ENCODE measurements around the gene DCAF6.

GRCh38 chr1:168035345-168035744 is 98.9 kb downstream of the DCAF6 start:
- no peak for TF ChIP-seq POLR2AphosphoS5 (IDR thresholded peaks at IDR 0.05; ENCODE audit: low read depth, low read length)
- no peak for TF ChIP-seq SIN3A (IDR thresholded peaks at IDR 0.05; ENCODE audit: borderline replicate concordance, insufficient read depth, low read length)
- no peak for TF ChIP-seq REST (IDR thresholded peaks at IDR 0.05; ENCODE audit: insufficient read depth in 1 of 2, low read depth in 2 of 2, low read length in 2 of 2)
- TF ChIP-seq TAF1 (IDR thresholded peaks at IDR 0.05; ENCODE audit: borderline replicate concordance, insufficient read depth, low read length) = no peak

All from PFSK-1 (cell line).